Hepatocyte (in vitro differentiated cells): ENCODE results near the gene XAGE2. TPM values are rescaled to one million over a fixed set of nuclear protein-coding genes. Genes with fewer than 3 reads are reported as not detected.
"Not testable (repeated sequence)": the region's sequence is repeated elsewhere in the genome, so short reads cannot be mapped to it uniquely, and the experiment has no call there.

Source experiments
- DNase-seq: peaks from one replicate; pipeline ENCODE4 v3.0.0-alpha.2; 2016; ENCODE audit warnings: low spot score
- H2AFZ ChIP-seq: fragments of 200-600 bp; sonication (generic); 2 replicates; pipeline ENCODE4 v1.6.0; 2016; ENCODE audit warnings: antibody characterized with exemption, mild to moderate bottlenecking
- H3K27ac ChIP-seq: fragments of 200-600 bp; sonication (generic); 2 replicates; pipeline ENCODE4 v1.5.1; 2016; ENCODE audit warnings: mild to moderate bottlenecking
- H3K27me3 ChIP-seq: fragments of 200-600 bp; sonication (generic); 2 replicates; pipeline ENCODE4 v1.6.1; 2016
- H3K36me3 ChIP-seq: fragments of 200-600 bp; sonication (generic); replicated peaks from 2 replicates; pipeline ENCODE4 v1.5.1; 2016; ENCODE audit warnings: low read depth; ENCODE audit not compliant: insufficient read depth
- H3K4me1 ChIP-seq: fragments of 200-600 bp; sonication (generic); 2 replicates; pipeline ENCODE4 v1.5.1; 2016; ENCODE audit warnings: mild to moderate bottlenecking, moderate library complexity; ENCODE audit not compliant: insufficient read depth
- H3K4me2 ChIP-seq: fragments of 200-600 bp; sonication (generic); 2 replicates; pipeline ENCODE4 v1.6.0; 2016
- H3K4me3 ChIP-seq: fragments of 200-600 bp; sonication (generic); 2 replicates; pipeline ENCODE4 v1.5.1; 2016; ENCODE audit warnings: mild to moderate bottlenecking
- H3K79me2 ChIP-seq: fragments of 200-600 bp; sonication (generic); 2 replicates; pipeline ENCODE4 v1.6.0; 2017; ENCODE audit warnings: mild to moderate bottlenecking
- H3K9me2 ChIP-seq: fragments of 200-600 bp; sonication (generic); replicated peaks from 2 replicates; pipeline ENCODE4 v1.6.0; 2017; ENCODE audit warnings: mild to moderate bottlenecking; ENCODE audit not compliant: insufficient read depth
- H3K9me3 ChIP-seq: fragments of 200-600 bp; sonication (generic); 2 replicates; pipeline ENCODE4 v1.5.1; 2016; ENCODE audit warnings: low read depth, mild to moderate bottlenecking
- H4K20me1 ChIP-seq: fragments of 200-600 bp; sonication (generic); 2 replicates; pipeline ENCODE4 v1.6.0; 2016; ENCODE audit warnings: mild to moderate bottlenecking; ENCODE audit not compliant: insufficient read depth, poor library complexity, severe bottlenecking
- CTCF ChIP-seq: fragments of 200-600 bp; sonication (generic); IDR thresholded peaks from 2 replicates; pipeline ENCODE4 v1.5.1; 2016; ENCODE audit warnings: antibody characterized with exemption, mild to moderate bottlenecking; ENCODE audit not compliant: poor library complexity
- EZH2 ChIP-seq: fragments of 200-600 bp; sonication (generic); IDR thresholded peaks from 2 replicates; pipeline ENCODE4 v1.6.1; 2016; ENCODE audit warnings: antibody characterized with exemption, mild to moderate bottlenecking, borderline replicate concordance
- EZH2phosphoT487 ChIP-seq: fragments of 200-600 bp; sonication (generic); IDR thresholded peaks from one replicate; pipeline ENCODE4 v1.6.1; 2018; ENCODE audit warnings: antibody characterized with exemption, mild to moderate bottlenecking, low read depth, moderate library complexity; ENCODE audit not compliant: unreplicated experiment, severe bottlenecking
- WGBS: methylation state at CpG from one replicate; pipeline ENCODE4 v1.1.6; 2016; ENCODE audit warnings: low lambda C conversion rate; ENCODE audit errors: missing lambda C conversion rate; 5-methylcytosine and 5-hydroxymethylcytosine counted together
- polyA plus RNA-seq: library from polyadenylated mRNA; unstranded; fragments of >200 nt; fragmentation: Nextera tagmentation; extraction: Ambion mirVana; gene quantifications from 2 replicates; pipeline ENCODE4 v1.2.1, GENCODE V29; 2016
- total RNA-seq: library from RNA; depleted of rRNA; stranded (reverse); fragments of >200 nt; gene quantifications from 2 replicates; pipeline ENCODE4 v1.2.3, GENCODE V29; 2014

XAGE2 gene
- total RNA-seq (0.77 and 6.7 TPM in 2 replicates), polyA plus RNA-seq (5.9 and 12.7 TPM in 2 replicates)

GRCh38 chrX:52368368-52369055 is at the start of gene XAGE2:
Gene XAGE2 (plus strand): TSS chrX:52369021. CDS start chrX:52370015, 994 bp downstream.
- Histone ChIP-seq H3K4me2 (no peak within 1 kb of the TSS), H3K27me3 (no peaks in the 10 kb centered on the region), H3K36me3 (no peaks in the 10 kb centered on the region), H2AFZ (no peak within 1 kb of the TSS), H3K4me3 (no peak within 1 kb of the TSS), H3K9me2 (no peaks in the 10 kb centered on the region), H3K27ac (no peak within 1 kb of the TSS), H3K4me1 (no peaks in the 10 kb centered on the region), H3K79me2 (no peaks in the 10 kb centered on the region), H4K20me1 (no peaks in the 10 kb centered on the region), H3K9me3 (no peaks in the 10 kb centered on the region)
- no peak for DNase-seq
- TF ChIP-seq CTCF = no peak
- no peak for TF ChIP-seq EZH2
- no peak for TF ChIP-seq EZH2phosphoT487
- WGBS = 78% methylated on average over 16 of the region's 19 CpGs

GRCh38 chrX:52337410-52337809 is 31.4 kb upstream of the XAGE2 start:
- no peak for DNase-seq
- Histone ChIP-seq H3K4me3 (no peak overlapping the region), H3K27me3 (no peaks in the 10 kb centered on the region), H3K4me2 (no peak overlapping the region), H4K20me1 (no peaks in the 10 kb centered on the region), H3K9me3 (no peaks in the 10 kb centered on the region), H3K79me2 (no peaks in the 10 kb centered on the region), H3K4me1 (no peaks in the 10 kb centered on the region), H2AFZ (no peak overlapping the region), H3K36me3 (no peaks in the 10 kb centered on the region), H3K27ac (no peak overlapping the region), H3K9me2 (no peaks in the 10 kb centered on the region)
- TF ChIP-seq EZH2phosphoT487 (no peak), EZH2 (no peak), CTCF (no peak)
- 73% methylated on average over 4 of the region's 4 CpGs for WGBS

GRCh38 chrX:52341493-52341892 is 27.3 kb upstream of the XAGE2 start:
- no peak overlapping the region for H2AFZ ChIP-seq
- no peak for TF ChIP-seq EZH2
- no peak for TF ChIP-seq EZH2phosphoT487
- no peak for TF ChIP-seq CTCF

GRCh38 chrX:52343131-52343530 is 25.7 kb upstream of the XAGE2 start:
- H4K20me1 ChIP-seq, H3K79me2 ChIP-seq, H3K9me2 ChIP-seq, H2AFZ ChIP-seq, H3K4me1 ChIP-seq, H3K9me3 ChIP-seq, DNase-seq, H3K27ac ChIP-seq, H3K4me2 ChIP-seq, H3K27me3 ChIP-seq, H3K36me3 ChIP-seq, H3K4me3 ChIP-seq: not testable (repeated sequence)
- WGBS = 66% methylated on average over 6 of the region's 6 CpGs

More at GRCh38 chrX:52341493-52341892, 27.3 kb upstream of the XAGE2 start:
- Histone ChIP-seq H4K20me1 (no peaks in the 10 kb centered on the region), H3K4me2 (no peak overlapping the region), H3K36me3 (no peaks in the 10 kb centered on the region), H3K79me2 (no peaks in the 10 kb centered on the region), H3K4me1 (no peaks in the 10 kb centered on the region), H3K9me3 (no peaks in the 10 kb centered on the region), H3K4me3 (no peak overlapping the region), H3K27ac (no peak overlapping the region), H3K9me2 (no peaks in the 10 kb centered on the region), H3K27me3 (no peaks in the 10 kb centered on the region)
- no peak for DNase-seq
